ENCODE measurements around the gene TMEM141. TPM values are rescaled to one million over a fixed set of nuclear protein-coding genes. Genes with fewer than 3 reads are reported as not detected.
A peak's percentile ranks its signal among the peaks of the same experiment; 100 is the strongest.
"Not testable (repeated sequence)": the region's sequence is repeated elsewhere in the genome, so short reads cannot be mapped to it uniquely, and the experiment has no call there.

TMEM141 gene
- total RNA-seq, 1 donor from 2014 or later: 81.3 TPM

DNA sequence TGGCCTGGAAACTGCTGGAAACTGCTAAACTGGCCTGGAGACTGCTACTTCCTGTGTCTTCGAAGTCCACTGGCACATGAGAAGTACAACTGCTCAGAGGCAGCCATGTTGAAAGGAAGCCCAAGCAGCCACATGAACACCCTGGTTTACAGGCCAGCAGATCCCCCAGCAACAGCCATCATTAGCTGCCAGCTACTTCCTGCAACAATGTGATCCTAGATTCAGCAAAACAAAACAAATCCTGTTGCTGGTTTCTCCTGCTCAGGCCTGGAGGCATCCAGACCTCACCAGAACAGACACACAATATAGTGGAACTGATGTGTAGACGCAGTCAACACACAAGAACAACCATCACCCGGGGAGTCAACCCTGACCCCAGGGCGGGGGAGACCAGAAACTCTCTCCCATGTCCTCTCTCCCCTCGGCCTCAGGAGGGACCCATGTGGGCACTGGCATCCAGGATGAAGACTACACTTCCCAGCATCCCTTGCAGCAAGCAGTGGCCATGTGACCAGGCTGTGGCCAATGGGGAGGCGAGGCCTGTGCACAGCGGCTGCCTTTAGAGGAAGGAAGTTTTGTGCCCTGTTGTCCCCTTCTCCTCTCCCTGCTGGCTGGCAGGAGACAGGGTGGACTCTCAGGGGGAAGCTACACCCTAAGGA lies 17.6 kb upstream of the TMEM141 start:
- no peak for DNase-seq (ENCODE audit: low spot score)

DNA sequence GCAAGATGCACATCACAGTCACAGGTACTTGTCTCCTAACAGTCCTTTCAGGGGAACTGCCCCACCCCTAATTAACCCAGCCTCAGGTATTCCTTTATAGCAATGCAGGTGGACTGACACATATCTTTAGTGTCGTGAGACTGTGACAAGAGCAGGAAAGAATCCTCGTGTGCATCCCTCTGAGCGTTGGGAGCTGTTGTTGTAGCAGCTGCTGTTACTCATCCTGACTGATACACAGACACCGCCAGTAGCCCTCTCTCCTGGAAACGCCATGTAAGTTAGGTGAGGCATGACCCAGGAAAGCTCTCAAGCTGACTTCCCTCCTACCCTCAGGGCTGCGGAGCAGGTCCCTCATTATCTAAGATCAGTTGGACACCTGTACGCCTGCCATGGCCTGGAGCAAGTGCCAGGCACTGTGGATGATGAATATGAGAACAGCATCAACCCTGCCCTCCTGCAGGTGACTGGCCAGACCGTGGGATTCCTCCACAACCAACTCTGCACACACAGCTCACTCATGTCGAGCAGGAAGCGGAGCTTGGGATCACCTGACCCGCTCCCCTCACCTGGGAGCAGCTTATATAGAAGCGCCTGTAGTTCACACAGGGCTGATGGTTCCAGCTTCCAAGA lies 16.6 kb upstream of the TMEM141 start:
- no peak for DNase-seq (ENCODE audit: low spot score)

DNA sequence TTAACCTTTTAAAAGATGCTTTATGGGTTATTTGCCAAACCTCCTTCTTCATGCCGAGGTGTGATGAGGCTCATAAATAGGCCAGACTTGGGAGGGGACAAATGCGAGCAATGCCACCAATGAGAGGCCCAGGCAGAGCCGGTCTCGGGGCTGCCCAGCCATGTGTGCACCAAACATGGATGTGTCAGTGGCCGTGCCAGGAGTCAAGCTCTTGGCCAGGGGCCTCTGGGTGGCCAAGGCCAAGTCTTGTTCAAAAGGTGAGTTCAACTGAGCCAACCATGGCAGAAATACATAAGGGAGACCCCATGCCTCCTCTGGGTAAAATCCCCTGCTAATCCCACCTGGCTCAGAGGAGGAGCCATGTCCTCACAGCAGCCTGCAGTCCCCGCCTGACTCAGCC lies 16.0 kb upstream of the TMEM141 start:
- DNase-seq (ENCODE audit: low spot score): no peak

GRCh38 chr9:136776947-136777346 lies 14.2 kb upstream of the TMEM141 start:
- DNase-seq (ENCODE audit: low spot score): no peak

DNA sequence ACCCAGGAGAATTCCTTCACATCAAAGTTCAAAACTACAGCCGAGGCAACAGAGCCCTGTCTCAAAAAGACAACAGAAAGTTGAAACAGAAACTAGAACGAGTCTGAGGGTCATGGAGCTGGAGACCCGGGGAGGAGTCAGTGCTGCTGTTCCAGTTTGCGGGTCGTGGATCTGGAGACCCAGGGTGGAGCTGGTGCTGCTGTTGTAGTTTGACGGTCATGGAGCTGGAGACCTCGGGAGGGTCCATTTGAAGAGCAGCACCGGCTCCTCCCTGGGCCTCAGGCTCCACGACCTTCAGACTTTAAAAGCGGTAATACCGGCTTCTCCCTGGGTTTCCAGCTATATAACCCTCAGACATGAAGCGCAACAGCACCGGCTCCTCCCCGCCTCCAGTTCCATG lies 13.8 kb upstream of the TMEM141 start:
- no peak for DNase-seq (ENCODE audit: low spot score)

- DNase-seq (ENCODE audit: low spot score): no peak
Observed at GRCh38 chr9:136779808-136780207, 11.3 kb upstream of the TMEM141 start.

- DNase-seq (ENCODE audit: low spot score): no peak
Observed at GRCh38 chr9:136782452-136782851, 8.7 kb upstream of the TMEM141 start.

DNA sequence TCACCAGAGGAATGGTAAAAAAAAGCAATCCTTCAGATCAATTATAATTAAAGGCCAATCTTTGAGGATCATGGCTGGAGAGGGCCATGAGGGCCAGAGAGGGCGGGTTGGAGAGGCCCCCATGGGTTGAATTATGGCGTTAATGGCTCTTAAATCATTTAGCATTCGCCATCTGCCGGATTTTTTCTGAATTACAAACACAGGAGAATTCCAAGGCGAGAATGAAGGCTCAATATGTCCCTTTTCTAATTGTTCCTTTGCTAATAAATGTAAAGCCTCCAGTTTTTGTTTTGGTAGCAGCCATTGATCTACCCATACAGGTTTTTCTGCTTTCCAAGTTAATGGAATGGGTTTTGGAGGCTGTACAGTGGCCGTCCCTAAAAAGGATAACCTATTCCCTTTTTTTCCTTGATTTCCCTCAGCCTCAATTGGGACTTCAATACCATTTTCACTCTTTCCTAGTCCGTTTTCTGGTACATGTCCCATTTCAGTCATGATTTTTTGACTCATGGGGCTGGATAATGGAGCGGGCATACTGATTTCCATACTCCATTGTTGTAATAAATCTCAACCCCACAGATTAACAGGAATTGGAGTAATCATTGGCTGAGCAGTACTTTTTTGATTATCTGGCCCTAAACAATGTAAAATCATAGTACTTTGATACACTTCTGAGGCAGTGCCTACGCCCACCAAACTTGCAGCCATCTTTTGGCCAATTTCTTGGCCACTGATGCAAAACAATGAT lies 6.7 kb upstream of the TMEM141 start:
- no peak for DNase-seq (ENCODE audit: low spot score)

DNA sequence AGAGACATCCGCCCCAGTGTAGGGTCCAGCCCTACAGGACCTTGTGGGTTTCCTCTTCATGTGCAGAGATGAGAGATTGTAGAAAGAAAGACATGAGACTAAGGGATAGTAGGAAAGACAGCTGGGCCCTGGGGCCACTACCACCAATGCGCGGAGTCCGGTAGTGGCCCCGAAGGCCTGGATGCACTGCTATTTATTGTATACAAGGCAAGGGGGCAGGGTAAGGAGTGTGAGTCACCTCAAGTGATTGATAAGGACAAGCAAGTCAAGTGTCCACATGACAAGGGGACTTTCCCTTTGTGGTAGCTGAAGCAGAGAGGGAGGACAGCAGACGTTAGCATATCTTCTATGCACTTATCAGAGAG lies 6.2 kb upstream of the TMEM141 start:
- peak; percentile 36 for DNase-seq (ENCODE audit: low spot score)

GRCh38 chr9:136785565-136786355 lies 5.4 kb upstream of the TMEM141 start:
- not testable (repeated sequence) for DNase-seq (ENCODE audit: low spot score)

DNA sequence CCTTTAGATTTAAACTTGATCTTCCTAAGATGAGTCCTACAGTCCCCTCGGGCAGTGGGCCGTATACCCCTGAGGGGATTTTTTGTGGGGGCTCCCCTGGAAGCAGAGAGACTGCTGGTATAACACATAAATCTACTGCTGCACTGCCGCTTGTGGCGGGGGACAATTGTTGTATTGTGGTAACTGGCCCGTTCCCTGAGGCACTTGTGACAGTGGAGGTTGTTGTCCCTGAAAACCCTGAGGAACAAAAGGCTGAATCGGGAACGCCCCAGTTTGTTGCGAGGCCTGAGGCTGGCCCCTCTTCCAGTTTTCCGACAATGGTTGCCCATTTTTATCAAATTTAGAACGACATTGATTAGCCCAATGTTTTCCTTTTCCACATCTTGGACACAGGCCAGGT lies 4.7 kb upstream of the TMEM141 start:
- no peak for DNase-seq (ENCODE audit: low spot score)

DNA sequence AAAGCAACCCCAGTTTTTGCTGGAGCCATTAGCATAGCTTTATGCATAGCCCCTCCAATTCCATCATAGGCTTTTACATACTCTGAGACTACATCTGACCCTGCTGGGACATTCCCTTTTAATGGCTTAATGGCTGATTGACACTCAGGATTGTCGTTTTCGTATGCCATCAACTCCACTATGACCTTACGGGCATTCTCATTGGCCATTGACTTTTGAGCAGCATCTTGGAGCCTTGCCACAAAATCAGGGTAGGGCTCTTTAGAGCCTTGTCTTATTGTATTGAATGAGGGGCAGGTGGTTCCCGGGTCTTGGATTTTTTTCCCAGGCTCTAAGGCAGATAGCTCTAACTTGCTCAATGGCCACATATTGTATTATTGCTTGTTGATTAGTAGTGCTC lies 4.2 kb upstream of the TMEM141 start:
- not testable (repeated sequence) for DNase-seq (ENCODE audit: low spot score)

GRCh38 chr9:136787690-136788400 lies 3.3 kb upstream of the TMEM141 start:
- peak; percentile 74 for DNase-seq (ENCODE audit: low spot score)

GRCh38 chr9:136788644-136789522 lies 2.3 kb upstream of the TMEM141 start:
- not testable (repeated sequence) for DNase-seq (ENCODE audit: low spot score)

DNA sequence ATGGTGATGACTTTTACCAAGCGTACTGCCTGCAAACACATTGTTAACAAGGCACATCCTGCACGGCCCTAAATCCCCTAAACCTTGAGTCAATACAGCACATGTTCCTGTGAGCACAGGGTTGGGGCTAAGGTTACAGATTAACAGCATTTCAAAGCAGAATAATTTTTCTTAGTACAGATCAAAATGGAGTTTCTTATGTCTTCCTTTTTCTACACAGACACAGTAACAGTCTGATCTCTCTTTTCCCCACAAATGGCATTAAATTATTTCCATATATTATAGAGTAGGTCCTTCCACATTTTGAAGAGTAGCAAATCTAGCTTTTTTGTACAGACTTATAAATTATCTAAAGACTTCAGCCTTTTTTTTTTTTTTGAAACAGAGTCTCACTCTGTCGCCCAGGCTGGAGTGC lies 1.6 kb upstream of the TMEM141 start:
- DNase-seq (ENCODE audit: low spot score): no peak

- DNase-seq (ENCODE audit: low spot score): peak; percentile 77
Observed at GRCh38 chr9:136791516-136792276, 552 bp downstream of the TMEM141 start.

GRCh38 chr9:136792321-136793085 lies 1.4 kb downstream of the TMEM141 start:
- DNase-seq (ENCODE audit: low spot score): no peak

- DNase-seq (ENCODE audit: low spot score): no peak
Observed at GRCh38 chr9:136793086-136793946, 2.2 kb downstream of the TMEM141 start.

Data from mucosa of gallbladder (tissue), 1 donor.